Prostate gland (tissue), 2 donors: ENCODE data around the gene MMS22L.

Experiments
- CTCF ChIP-seq, 4 experiments: fragments of 200-600 bp in 2 of 4; fragments of 450-650 bp in 2 of 4; sonication (generic) in 2 of 4; IDR thresholded peaks; 1 replicate in 3 of 4; 2 replicates in 1 of 4; pipeline ENCODE4 v1.5.1; 2016 to 2019; ENCODE audit warnings: antibody characterized with exemption in 4 of 4, mild to moderate bottlenecking in 2 of 4, moderate library complexity in 2 of 4
- POLR2A ChIP-seq: fragments of 450-650 bp; IDR thresholded peaks from one replicate; pipeline ENCODE4 v1.6.1; 2016; ENCODE audit warnings: antibody characterized with exemption, mild to moderate bottlenecking

- TF ChIP-seq POLR2A (no peak), CTCF (IDR thresholded peaks at IDR 0.05) (no peak)
These were observed 188.6 kb downstream of the MMS22L start for GRCh38 chr6:97094376-97094775.
